Kidney (tissue), 14 donors: ENCODE results near the gene PTGFRN. TPM values are rescaled to one million over a fixed set of nuclear protein-coding genes. Genes with fewer than 3 reads are reported as not detected.

Experiments used
- DNase-seq, 5 donors: peaks; one replicate each; pipeline ENCODE4 v3.0.0-alpha.2; 2013 to 2020
- FAIRE-seq: peaks from 2 replicates; lab custom pipeline; 2012; peaks lifted over from hg19 to GRCh38; lab: Jason Lieb, UNC
- H3K27ac ChIP-seq, 2 donors: one replicate each; pipeline ENCODE4 v1.7.0; 2013; ENCODE audit warnings: low read depth in 2 of 2, low read length in 2 of 2, inconsistent platforms in 1 of 2
- H3K27me3 ChIP-seq: one replicate; pipeline ENCODE4 v1.7.1; 2013; ENCODE audit warnings: low read length, inconsistent platforms; ENCODE audit not compliant: control insufficient read depth, insufficient read depth
- H3K36me3 ChIP-seq, 3 donors: one replicate each; pipeline versions ENCODE4 v1.7.0 to v1.7.1; 2013; ENCODE audit warnings: low read length in 3 of 3, control low read depth in 1 of 3, inconsistent platforms in 1 of 3; ENCODE audit not compliant: insufficient read depth in 3 of 3, control insufficient read depth in 2 of 3
- H3K4me1 ChIP-seq, 3 donors: one replicate each; pipeline versions ENCODE4 v1.7.0 to v1.7.1; 2013; ENCODE audit warnings: low read length in 3 of 3, inconsistent platforms in 1 of 3, low read depth in 1 of 3; ENCODE audit not compliant: control insufficient read depth in 2 of 3, insufficient read depth in 2 of 3
- H3K4me3 ChIP-seq, 3 donors: one replicate each; pipeline versions ENCODE4 v1.7.0 to v1.8.1; 2013; ENCODE audit warnings: low read length in 3 of 3, control low read depth in 1 of 3, inconsistent platforms in 1 of 3
- H3K9ac ChIP-seq, 3 donors: one replicate each; pipeline versions ENCODE4 v1.7.0 to v1.7.1; 2013; ENCODE audit warnings: low read length in 3 of 3, control low read depth in 1 of 3, inconsistent platforms in 1 of 3
- H3K9me3 ChIP-seq, 3 donors: one replicate each; pipeline versions ENCODE4 v1.7.0 to v1.7.1; 2013; ENCODE audit warnings: low read length in 3 of 3, control low read depth in 1 of 3, inconsistent platforms in 1 of 3; ENCODE audit not compliant: control insufficient read depth in 2 of 3, insufficient read depth in 1 of 3
- intact Hi-C: fragments of 100-400 bp; cut with DNase I; formaldehyde crosslinking; loops from one replicate; pipeline ENCODE4 v1.11.1; 2022
- polyA plus RNA-seq: library from polyadenylated mRNA; stranded (reverse); fragments of 350-450 nt; fragmentation: Illumina TruSeq; extraction: RNeasy Lipid Tissue Mini Kit (QIAGEN cat#74804); gene quantifications from one replicate; pipeline ENCODE4 v1.2.3, GENCODE V29; 2014; ENCODE audit warnings: low read depth, low replicate concordance; ENCODE audit not compliant: insufficient read depth
- total RNA-seq: library from RNA; stranded (reverse); fragmentation: NEBNext Ultra II Directional; extraction: Animal tissue kit (Norgen Biotek cat#: 25700); gene quantifications from one replicate; pipeline ENCODE4 v1.2.1, GENCODE V29; 2021
- TF ChIP-seq, protein P1 (sequence below): IDR thresholded peaks from 3 replicates; pipeline ENCODE4 v1.5.1; 2012; ENCODE audit warnings: mild to moderate bottlenecking, moderate library complexity, borderline replicate concordance; ENCODE audit not compliant: insufficient read depth; ENCODE audit errors: extremely low read depth
- donor health status: control.
- donor health status: control.
- donor health status: control.
- donor health status: control.
- donor health status: control.
- donor health status: DM: yes; HTN: yes; CAD: no.
- donor health status: Normal renal cell carcinoma (clear cell type).

The PTGFRN gene
- total and polyA plus RNA-seq, 2 donors from 2014 or later = 16.4 to 44.8 TPM

DNA sequence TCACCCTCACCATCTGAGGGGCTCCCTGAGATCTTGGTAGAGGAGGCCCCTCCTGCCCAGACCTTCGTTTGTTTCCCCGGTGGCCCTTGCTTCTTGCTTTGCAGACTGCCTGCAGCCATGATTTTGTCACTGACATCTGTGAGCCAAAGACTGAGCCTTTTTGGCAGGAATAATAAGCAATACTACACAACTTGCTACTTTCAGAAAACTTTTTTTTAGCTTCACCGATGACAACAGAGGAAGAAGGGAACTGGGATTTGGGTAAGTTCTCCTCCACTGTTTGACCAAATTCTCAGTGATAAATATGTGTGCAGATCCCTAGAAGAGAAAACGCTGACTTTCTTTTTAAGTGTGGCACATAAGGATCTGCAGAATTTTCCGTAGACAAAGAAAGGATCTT is 80.1 kb downstream of the PTGFRN start:
- TF ChIP-seq, protein P1, sequence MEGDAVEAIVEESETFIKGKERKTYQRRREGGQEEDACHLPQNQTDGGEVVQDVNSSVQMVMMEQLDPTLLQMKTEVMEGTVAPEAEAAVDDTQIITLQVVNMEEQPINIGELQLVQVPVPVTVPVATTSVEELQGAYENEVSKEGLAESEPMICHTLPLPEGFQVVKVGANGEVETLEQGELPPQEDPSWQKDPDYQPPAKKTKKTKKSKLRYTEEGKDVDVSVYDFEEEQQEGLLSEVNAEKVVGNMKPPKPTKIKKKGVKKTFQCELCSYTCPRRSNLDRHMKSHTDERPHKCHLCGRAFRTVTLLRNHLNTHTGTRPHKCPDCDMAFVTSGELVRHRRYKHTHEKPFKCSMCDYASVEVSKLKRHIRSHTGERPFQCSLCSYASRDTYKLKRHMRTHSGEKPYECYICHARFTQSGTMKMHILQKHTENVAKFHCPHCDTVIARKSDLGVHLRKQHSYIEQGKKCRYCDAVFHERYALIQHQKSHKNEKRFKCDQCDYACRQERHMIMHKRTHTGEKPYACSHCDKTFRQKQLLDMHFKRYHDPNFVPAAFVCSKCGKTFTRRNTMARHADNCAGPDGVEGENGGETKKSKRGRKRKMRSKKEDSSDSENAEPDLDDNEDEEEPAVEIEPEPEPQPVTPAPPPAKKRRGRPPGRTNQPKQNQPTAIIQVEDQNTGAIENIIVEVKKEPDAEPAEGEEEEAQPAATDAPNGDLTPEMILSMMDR = no peak
- Histone ChIP-seq H3K27me3 (no peaks in the 10 kb centered on the region), H3K4me1 (no peaks in the 10 kb centered on the region), H3K27ac (no peak overlapping the region), H3K9me3 (no peaks in the 10 kb centered on the region), H3K36me3 (no peaks in the 10 kb centered on the region), H3K9ac (no peak overlapping the region), H3K4me3 (no peak overlapping the region)
- FAIRE-seq = no peak
- no peak for DNase-seq
- intact Hi-C loops = no loop called here

DNA sequence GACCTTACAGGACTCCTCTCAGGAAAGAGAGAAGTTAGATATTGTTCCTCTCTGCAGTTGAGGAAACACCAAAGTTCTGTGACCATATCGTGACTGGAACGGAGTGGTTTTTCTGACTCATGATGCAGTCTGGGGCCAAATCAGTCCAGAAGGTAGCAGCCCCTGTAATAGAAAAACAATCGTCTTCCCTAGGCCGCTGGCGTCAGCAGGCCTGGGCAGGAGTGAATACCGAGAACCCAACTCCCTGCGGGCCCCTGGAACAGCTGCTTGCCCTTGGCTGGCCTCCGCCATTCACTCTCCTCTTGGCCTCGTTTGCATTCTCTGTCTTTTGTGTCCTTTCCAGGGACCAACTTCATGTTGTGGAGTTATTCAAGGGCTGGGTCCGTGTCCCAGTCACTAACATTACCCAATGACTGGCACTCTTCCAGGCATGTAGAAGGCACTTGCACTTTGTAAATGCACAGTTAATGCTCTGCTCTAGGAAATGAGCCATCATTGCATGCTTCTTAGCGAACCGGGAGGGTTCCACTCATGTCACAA is 81.0 kb downstream of the PTGFRN start:
- Histone ChIP-seq H3K9ac (no peak overlapping the region), H3K27ac (no peak overlapping the region), H3K9me3 (no peaks in the 10 kb centered on the region), H3K27me3 (no peaks in the 10 kb centered on the region), H3K36me3 (no peaks in the 10 kb centered on the region), H3K4me3 (no peak overlapping the region), H3K4me1 (no peaks in the 10 kb centered on the region)
- TF ChIP-seq, protein P1 = no peak
- intact Hi-C loops = no loop called here
- FAIRE-seq (no peak), DNase-seq (no peak)

DNA sequence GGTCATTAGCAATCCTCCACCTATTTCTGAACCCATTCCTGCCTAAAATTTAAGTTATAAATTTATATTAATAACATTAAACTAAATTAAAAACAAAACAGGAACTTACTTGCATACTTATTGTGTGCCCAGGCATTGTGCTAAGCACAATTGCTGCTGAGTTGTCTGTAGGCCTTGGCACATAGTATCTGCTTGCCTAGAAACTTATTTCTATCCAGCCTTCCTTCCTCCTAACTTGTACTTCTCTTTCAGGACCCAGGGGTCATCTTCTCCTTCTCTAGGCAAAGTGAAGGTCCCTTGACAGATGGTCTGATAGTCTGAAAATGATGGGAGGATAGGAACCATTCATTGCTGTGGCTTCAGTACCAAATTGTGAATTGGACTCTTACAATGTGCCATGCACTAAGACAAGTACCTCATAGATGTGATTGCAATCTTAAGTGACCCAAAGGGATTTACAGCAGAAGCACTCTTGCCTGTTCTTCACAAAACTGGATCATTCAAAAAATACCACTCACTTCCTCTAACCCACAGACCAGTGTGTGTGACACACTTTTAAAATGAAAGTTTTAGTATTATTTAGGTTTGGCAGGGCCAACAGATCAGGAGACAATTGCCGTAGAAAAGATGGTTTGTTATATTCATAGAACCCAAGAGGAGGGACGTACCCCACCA is 81.6 kb downstream of the PTGFRN start:
- intact Hi-C loops = no loop called here
- no peaks in the 10 kb centered on the region for H3K4me1 ChIP-seq
- TF ChIP-seq, protein P1 = no peak
- DNase-seq (no peak), FAIRE-seq (no peak)
- no peak overlapping the region for H3K9ac ChIP-seq
- no peak overlapping the region for H3K27ac ChIP-seq
- H3K4me3 ChIP-seq = no peak overlapping the region
- H3K36me3 ChIP-seq = no peaks in the 10 kb centered on the region
- no peaks in the 10 kb centered on the region for H3K27me3 ChIP-seq
- H3K9me3 ChIP-seq = no peaks in the 10 kb centered on the region
